ENCODE results near the gene TMEM223. TPM values are rescaled to one million over a fixed set of nuclear protein-coding genes. Genes with fewer than 3 reads are reported as not detected.
A peak's percentile ranks its signal among the peaks of the same experiment; 100 is the strongest.
"Not testable (repeated sequence)": the region's sequence is repeated elsewhere in the genome, so short reads cannot be mapped to it uniquely, and the experiment has no call there.

Gene TMEM223
- polyA plus RNA-seq, 1 donor = 16.7 TPM

- DNase-seq = no peak
Observed at GRCh38 chr11:62799486-62799885, 7.7 kb upstream of the TMEM223 start.

DNA sequence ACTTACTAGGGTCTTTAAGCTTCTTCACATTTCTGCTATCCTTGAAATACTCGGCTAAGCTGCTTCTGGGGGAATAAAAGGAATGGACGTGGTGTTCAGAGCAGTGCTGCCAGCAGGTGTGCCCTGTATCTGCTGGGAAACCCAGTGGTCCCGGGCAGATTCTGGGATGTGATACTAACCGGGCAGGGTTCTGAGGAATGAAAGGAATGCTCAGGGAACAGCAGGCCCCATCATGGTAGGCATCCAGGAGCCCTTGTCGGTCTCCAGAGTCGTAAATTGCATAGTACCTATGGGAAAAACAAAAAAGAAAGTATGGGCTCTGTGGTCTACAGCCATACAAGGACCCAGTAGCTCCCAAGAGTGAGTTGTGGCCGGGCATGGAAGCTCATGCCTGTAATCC, 4.5 kb upstream of the TMEM223 start:
- no peak for DNase-seq

DNA sequence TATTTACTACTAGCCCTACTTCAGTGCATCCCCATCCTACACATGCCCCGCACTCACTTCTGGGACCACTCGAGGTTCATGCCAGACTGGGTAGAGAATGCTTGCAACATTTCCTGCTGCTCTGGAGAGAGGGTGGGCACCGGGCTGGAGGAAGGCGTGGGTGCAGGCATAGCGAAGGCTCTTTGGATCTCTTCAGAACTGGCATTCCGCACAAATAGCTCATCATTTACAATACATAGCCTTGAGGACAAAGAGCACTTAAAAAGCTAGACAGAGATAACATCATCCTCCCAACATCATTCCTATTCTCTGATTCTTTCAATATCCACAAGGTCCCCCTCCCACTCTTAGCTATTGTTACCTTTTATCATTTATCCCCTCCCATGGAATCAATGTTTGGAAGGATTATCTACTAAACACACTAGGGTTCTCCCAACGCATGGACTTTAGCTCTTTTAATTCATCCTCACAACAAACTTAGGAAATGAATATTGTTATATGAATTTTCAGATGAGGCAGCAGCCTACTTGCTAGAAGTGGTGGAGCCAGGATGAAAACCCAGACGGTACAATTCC, 2.5 kb upstream of the TMEM223 start:
- no peak for DNase-seq

- DNase-seq = no peak
Observed at GRCh38 chr11:62792202-62792575, 383 bp upstream of the TMEM223 start.

DNA sequence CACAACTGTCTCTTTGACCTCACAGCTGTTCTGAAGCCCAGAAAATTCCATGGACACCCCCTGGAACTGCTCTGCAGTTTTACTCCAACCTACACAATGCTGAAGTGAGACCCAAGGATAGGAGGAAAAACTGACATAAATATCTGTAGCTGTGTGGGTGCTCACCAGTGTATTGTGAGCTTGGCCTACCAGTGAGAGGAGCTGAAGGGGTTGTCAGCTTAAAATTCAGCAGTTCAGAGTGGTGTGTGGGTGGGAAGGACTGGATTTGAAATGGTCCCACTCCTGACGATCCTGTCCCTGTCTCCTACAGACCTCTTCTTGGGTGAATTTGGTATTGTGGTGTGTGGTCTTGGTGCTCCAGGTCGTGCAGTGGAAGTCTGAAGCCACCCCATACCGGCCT, 2.2 kb downstream of the TMEM223 start:
- no peak for DNase-seq

- DNase-seq = no peak
Observed at GRCh38 chr11:62788991-62789390, 2.8 kb downstream of the TMEM223 start.

DNA sequence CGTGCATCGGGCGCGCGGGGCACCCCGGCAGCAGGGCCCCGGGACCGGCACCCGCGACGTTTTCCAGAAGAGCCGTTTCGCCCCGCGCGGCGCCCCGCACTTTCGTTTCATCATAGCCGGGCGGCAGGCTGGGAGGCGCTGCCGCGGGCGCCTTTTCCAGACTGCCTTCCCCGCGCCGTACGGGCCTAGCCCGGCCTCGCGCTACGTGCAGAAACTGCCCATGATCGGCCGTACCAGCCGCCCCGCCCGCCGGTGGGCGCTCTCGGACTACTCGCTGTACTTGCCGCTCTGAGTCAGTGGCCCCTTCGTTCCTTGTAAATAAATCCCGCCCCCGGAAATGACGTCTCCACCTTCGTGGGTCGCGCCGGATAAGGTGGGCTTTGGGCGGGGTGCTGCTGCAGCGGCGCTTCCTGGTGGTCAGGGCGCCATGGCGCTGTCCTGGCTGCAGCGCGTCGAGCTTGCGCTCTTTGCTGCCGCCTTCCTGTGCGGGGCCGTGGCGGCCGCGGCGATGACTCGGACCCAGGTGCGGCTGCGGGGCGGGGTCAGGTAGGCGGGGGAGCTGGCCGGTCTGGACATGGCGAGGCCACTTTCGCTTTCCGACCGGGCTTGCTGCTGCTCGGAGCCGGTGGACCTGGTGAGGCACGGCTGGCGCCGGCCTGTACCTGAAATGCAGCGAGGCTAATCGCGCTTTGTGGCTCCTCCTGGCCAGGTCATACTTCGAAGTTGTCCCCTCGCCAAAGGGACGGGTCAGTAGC, 4.6 kb downstream of the TMEM223 start, which contains the start of gene TMEM179B:
TSS of gene TMEM179B (plus strand) at position 398 of the 755 bp plus-strand sequence. CDS start at position 428, 30 bp downstream.
- DNase-seq = peak; percentile 99

DNA sequence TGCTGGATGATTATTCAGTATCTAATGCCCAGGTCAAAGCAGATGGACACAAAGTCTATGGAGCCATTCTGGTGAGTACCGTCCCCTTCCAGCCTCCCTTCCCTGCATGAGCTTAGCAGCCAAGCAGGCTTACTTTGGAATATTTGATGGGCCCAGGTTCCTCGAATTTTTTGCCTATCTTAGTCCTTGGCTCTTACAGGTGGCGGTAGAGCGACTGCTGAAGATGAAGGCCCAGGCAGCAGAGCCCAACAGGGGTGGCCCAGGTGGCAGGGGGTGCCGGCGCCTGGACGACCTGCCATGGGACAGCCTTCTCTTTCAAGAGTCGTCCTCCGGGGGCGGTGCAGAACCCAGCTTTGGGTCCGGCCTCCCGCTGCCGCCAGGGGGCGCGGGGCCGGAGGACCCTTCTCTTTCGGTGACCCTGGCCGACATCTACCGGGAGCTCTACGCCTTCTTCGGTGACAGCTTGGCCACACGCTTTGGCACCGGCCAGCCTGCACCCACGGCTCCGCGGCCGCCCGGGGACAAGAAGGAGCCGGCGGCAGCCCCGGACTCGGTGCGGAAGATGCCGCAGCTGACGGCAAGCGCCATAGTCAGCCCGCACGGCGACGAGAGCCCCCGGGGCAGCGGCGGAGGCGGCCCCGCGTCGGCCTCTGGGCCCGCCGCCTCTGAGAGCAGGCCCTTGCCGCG, 5.3 kb downstream of the TMEM223 start:
- DNase-seq = peak; percentile 91

GRCh38 chr11:62782753-62783152, 9.1 kb downstream of the TMEM223 start:
- DNase-seq = no peak

DNA sequence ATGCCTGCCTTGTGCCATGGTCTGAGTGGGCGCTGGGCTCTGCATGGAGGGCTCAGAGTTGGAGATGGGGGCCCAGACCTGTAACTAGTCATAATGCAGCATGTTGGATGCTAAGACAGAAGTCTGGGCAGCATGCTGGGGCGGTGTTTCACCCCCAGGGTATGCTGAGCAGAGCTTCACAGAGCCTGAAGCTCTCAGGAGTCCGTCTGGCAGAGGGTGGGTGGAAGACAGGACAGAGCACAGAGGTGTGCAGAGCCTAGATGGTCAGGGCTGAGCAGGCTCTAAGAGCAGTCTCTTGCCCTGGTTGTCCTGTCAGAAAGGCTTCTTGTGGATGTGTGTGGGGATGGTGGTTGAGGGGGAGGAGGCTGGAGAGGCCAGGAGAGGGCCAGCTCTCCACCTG, 13.4 kb downstream of the TMEM223 start:
- no peak for DNase-seq

GRCh38 chr11:62777389-62777788, 14.4 kb downstream of the TMEM223 start:
- DNase-seq = no peak

- DNase-seq = no peak
Observed at GRCh38 chr11:62775646-62776045, 16.2 kb downstream of the TMEM223 start.

DNA sequence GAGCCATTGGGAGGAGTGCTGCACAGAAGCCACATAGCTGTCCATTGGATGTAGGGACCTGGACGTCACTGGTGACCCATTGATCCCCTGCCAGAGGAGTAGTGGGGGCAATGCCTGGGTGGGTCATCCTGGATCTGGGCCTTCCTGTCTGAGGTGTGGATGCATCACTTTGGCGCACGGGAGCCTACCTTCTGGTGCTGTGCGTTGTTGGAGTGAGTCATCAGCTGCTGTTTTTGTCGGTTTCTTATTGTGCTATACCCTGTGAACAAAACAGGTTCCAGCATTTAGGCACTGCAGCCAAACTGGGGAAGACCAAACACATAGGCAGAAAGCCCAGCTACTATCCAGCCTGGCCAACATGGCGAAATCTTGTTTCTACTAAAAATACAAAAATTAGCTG, 17.4 kb downstream of the TMEM223 start:
- no peak for DNase-seq

DNA sequence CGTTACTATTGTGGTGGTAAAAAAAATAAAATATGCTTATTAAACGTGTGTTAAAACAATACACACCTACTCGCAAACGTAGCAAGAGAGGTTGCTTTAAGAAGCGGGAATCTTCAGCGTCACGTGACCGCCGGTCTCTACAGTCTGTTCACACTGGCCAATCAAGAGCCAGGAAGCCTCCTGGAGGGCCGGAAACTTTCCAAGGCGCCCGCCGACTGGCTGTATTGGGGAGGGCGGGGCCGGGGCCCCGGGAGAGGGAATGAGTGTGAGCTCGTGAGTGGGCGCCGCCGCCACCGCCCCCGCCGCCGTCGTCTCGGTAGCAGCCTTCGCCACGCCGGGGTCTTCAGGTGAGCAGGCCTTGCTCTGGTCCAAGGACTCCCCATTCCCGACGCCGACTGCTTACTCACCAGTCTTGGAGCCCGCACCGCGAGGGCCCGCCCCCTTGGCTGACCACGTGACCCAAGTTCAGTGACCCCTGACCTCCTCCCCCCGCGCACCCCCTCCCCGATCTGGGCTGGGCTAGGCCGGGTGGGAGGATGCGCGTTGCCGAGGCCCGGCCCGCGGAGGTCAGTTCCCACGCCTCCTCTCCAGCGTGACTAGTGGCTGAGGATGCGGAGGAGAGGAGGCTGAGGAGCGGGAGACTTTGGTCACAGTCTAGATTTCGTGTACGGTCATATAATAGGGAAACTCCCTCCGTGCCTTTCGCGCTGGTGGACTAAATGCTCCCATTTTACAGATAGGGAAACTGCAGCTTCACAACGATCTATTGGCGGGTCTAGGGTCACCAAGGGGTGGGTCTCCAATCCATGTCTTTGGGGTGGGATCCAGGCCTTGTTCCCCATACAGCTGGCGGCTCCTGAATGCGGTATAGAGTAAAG, 20.4 kb downstream of the TMEM223 start, which contains the start of gene TAF6L:
TSS of gene TAF6L (plus strand) at position 253 of the 878 bp plus-strand sequence. CDS start 4,388 bp downstream, outside the sequence.
- peak; percentile 96 for DNase-seq

DNA sequence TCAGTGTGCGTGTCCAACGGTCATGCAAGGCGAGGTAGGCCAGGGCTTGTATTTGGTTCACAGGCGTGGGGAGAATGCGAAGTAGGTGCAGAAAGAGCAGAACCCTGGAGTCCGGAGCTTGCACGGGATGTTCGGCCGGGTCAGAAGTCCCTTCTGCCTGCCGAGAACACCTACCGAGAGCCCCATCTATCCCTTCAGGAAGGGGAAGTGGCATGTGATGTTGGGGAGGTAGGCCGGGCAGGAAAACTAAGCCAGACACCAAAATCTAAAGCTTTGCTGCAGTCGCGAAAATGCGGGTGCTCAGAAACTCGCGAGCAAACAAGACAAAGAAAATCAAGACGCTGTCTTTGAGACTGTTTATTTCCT, 21.0 kb downstream of the TMEM223 start:
- DNase-seq = no peak

DNA sequence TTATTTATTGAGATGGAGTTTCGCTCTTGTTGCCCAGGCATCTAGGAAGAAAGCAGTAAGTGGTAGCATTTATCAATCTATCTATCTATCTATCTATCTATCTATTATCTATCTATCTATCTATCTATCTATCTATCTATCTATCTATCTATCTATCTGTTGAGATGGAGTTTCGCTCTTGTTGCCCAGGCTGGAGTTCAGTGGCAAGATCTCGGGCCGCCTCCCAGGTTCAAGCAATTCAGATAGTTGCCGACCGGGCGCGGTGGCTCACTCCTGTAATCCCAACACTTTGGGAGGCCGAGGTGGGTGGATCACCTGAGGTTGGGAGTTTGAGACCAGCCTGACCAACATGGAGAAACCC, 31.0 kb downstream of the TMEM223 start:
- DNase-seq = not testable (repeated sequence)

- no peak for DNase-seq
Observed at GRCh38 chr11:62757846-62758788, 33.7 kb downstream of the TMEM223 start.

- DNase-seq = no peak
Observed at GRCh38 chr11:62755086-62755615, 36.7 kb downstream of the TMEM223 start.

- DNase-seq = peak; percentile 97
Observed at GRCh38 chr11:62753736-62754603, 37.8 kb downstream of the TMEM223 start, which contains the start of gene ZBTB3. TSS of gene ZBTB3 (minus strand) at chr11:62754160. CDS start at chr11:62753664, 496 bp downstream.

Measured in hindlimb muscle (tissue), 1 donor.